Stimulated activated effector memory CD8-positive, alpha-beta T cell treated with anti-CD3 and anti-CD28 coated beads, Interleukin-12 subunit alpha, Interleukin-12 subunit beta, amount 100 ng/mL, for 72 hours (primary cell): Measurements from ENCODE around the gene HOXB9.

ENCODE experiments used
- ATAC-seq: fragments of 150-1000 bp; cut with Tn5 transposase; 2 replicates; pipeline ENCODE4 v1.10.0; 2021
- DNase-seq, 2 donors: peaks; one replicate each; pipeline ENCODE4 v3.0.0; 2021 to 2022; ENCODE audit warnings: low spot score in 2 of 2
- H3K27ac Mint-ChIP-seq: one replicate; pipeline ENCODE4 v1.8.0; 2022; ENCODE audit warnings: mild to moderate bottlenecking, mixed read lengths
- H3K36me3 Mint-ChIP-seq: one replicate; pipeline ENCODE4 v1.8.0; 2022; ENCODE audit warnings: mild to moderate bottlenecking, mixed read lengths
- H3K4me1 Mint-ChIP-seq: one replicate; pipeline ENCODE4 v1.8.0; 2022; ENCODE audit warnings: mixed read lengths
- H3K4me3 Mint-ChIP-seq: one replicate; pipeline ENCODE4 v1.8.0; 2022; ENCODE audit warnings: mild to moderate bottlenecking, mixed read lengths
- H3K9me3 Mint-ChIP-seq: one replicate; pipeline ENCODE4 v1.8.0; 2022; ENCODE audit warnings: mixed read lengths

HOXB9 gene

GRCh38 chr17:48611213-48611612 is 14.9 kb downstream of the HOXB9 start:
- H3K4me3 Mint-ChIP-seq, result peak overlapping the region; percentile 94
- no peaks in the 10 kb centered on the region for H3K9me3 Mint-ChIP-seq
- peaks cover 52% of the 10 kb centered on the region for H3K4me1 Mint-ChIP-seq
- peak overlapping the region; percentile 82 for H3K27ac Mint-ChIP-seq
- no peak for DNase-seq
- ATAC-seq, result peak; percentile 4
- peaks cover 18% of the 10 kb centered on the region for H3K36me3 Mint-ChIP-seq

DNA sequence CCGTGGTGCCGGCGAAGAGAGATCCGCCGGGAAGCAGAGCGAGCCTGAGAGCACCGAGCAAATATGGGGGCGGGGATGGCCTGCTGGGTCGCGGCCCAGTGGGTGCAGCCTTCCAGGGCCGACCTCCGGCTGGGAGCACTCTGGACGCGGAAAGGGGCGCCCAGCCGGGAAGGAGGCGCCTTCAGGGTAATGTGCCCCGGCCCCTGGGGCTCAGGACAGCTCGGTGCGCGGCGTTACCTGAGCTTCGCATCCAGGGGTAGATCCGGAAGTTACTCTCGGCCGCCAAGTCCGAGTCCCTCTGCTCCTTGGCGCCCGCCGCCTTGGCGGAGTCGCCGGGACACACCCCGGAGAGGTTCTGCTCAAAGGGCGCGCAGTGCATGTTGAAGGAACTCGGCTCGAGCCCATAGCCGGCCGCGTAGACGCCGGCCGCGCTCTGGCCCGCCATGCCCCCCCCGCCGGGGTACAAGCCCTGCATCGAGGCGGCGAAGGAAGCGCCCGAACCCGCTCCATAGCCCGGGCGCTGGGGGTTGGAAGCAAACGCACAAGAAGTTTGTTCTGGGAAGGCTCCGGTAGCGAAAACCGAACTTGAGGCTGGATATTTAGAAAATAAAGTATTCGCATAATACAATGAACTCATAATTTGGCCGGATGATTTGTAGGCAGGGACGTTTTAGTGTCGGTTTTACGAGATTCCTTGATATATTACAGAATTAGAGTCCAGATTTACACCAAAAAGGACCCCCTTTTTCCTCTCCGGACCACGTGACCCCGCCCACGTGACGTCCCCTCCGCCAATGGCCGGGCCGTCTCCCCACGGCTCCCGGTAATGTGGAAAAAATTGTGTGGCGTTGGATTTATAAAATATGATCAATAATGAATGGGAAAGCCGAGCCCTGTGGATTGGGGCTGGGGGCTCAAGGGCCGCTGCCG is 15.6 kb downstream of the HOXB9 start, which contains the start of gene HOXB7:
Gene HOXB7 (minus strand): TSS at position 736 of the 930 bp plus-strand sequence. CDS start 99 bp downstream, at position 637.
- peaks cover 18% of the 10 kb centered on the region for H3K36me3 Mint-ChIP-seq
- peak within 1 kb of the TSS; percentile 94 for H3K4me3 Mint-ChIP-seq
- DNase-seq, result peak; percentile 58 to 87
- peaks cover 52% of the 10 kb centered on the region for H3K4me1 Mint-ChIP-seq
- peak within 1 kb of the TSS; percentile 82 for H3K27ac Mint-ChIP-seq
- no peaks in the 10 kb centered on the region for H3K9me3 Mint-ChIP-seq
- peak; percentile 53 for ATAC-seq

GRCh38 chr17:48609759-48610281 is 16.3 kb downstream of the HOXB9 start:
- Mint-ChIP-seq H3K4me1 (peaks cover 48% of the 10 kb centered on the region), H3K9me3 (no peaks in the 10 kb centered on the region), H3K27ac (peak overlapping the region; percentile 82), H3K36me3 (peaks cover 18% of the 10 kb centered on the region), H3K4me3 (peak overlapping the region; percentile 94)
- DNase-seq, result no peak
- no peak for ATAC-seq

DNA sequence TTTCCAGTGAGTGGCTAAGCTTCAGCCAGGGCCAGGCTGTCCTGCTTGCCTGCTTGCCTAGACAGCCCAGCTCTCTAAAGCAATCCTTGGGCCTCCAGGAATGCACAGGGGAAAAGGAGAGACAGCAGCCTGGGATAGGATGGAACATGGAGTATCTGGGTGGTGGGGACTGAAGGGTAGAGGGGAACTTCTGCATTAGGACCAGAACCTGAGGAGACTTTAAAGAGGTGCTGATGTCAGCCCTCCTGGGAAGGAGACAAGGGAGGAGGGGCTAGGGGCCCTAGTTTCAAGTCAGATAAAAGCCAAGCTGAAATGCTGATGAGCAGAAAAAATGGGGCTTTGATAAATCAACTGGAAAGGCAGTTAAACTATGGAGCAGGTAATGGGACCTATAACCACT is 17.1 kb downstream of the HOXB9 start:
- H3K4me3 Mint-ChIP-seq, result peak overlapping the region; percentile 94
- H3K27ac Mint-ChIP-seq, result peak overlapping the region; percentile 21
- ATAC-seq, result no peak
- H3K36me3 Mint-ChIP-seq, result peaks cover 18% of the 10 kb centered on the region
- H3K4me1 Mint-ChIP-seq, result peaks cover 48% of the 10 kb centered on the region
- DNase-seq, result no peak
- no peaks in the 10 kb centered on the region for H3K9me3 Mint-ChIP-seq

- no peak for ATAC-seq
- DNase-seq, result no peak
- Mint-ChIP-seq H3K4me1 (peaks cover 48% of the 10 kb centered on the region), H3K36me3 (peaks cover 14% of the 10 kb centered on the region), H3K9me3 (no peaks in the 10 kb centered on the region), H3K4me3 (peak overlapping the region; percentile 94), H3K27ac (no peak overlapping the region)
Observed at GRCh38 chr17:48608494-48608834, 17.7 kb downstream of the HOXB9 start.

DNA sequence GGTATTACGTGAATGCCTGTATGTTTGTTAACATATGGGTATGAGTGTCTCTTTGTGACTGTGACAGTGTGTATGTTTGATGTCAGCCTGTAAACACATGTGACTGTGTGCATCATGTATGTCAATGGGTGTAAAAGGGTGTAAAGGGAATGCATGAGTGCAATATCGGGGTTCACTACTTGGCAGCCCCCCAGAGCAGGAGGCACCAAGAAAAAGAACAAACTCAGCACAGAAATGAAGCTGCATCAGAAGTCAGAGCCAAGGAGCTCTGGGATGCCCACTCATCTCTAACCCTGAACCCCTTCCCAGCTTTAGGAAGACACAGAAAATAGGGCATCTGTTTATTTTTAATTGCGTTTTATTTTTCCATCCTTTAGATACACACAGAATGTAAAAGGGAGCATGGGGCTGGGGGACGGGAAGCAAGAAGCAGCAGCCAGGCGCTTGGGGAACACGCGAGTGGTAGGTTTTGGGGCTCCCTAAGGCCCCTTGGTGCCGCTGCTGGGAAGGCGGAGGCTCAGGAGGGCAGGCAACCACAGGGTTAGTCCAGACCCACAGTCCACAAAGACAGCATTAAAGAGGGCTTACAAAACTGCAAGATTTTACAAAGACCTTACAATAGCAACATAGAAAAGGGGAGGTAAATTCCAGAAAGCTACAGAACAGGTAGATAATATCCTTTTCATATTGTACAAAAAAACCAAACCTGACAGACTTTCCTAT is 19.1 kb downstream of the HOXB9 start:
- Mint-ChIP-seq H3K4me1 (peaks cover 46% of the 10 kb centered on the region), H3K9me3 (no peaks in the 10 kb centered on the region), H3K27ac (no peak overlapping the region), H3K4me3 (no peak overlapping the region), H3K36me3 (peaks cover 14% of the 10 kb centered on the region)
- no peak for ATAC-seq
- DNase-seq, result no peak

GRCh38 chr17:48605991-48606891 is 19.9 kb downstream of the HOXB9 start:
- Mint-ChIP-seq H3K27ac (no peak overlapping the region), H3K4me1 (peaks cover 44% of the 10 kb centered on the region), H3K9me3 (no peaks in the 10 kb centered on the region), H3K36me3 (peaks cover 14% of the 10 kb centered on the region), H3K4me3 (no peak overlapping the region)
- no peak for ATAC-seq
- no peak for DNase-seq

GRCh38 chr17:48605409-48605919 is 20.7 kb downstream of the HOXB9 start:
- H3K4me1 Mint-ChIP-seq, result peaks cover 38% of the 10 kb centered on the region
- DNase-seq (no peak), ATAC-seq (no peak)
- no peaks in the 10 kb centered on the region for H3K9me3 Mint-ChIP-seq
- no peak overlapping the region for H3K4me3 Mint-ChIP-seq
- peaks cover 8% of the 10 kb centered on the region for H3K36me3 Mint-ChIP-seq
- no peak overlapping the region for H3K27ac Mint-ChIP-seq

GRCh38 chr17:48604770-48605329 is 21.3 kb downstream of the HOXB9 start, which contains the start of gene HOXB6:
Gene HOXB6, minus strand, starts transcription at chr17:48604986. Its CDS starts 6,836 bp downstream, at chr17:48598150.
- peaks cover 38% of the 10 kb centered on the region for H3K4me1 Mint-ChIP-seq
- H3K27ac Mint-ChIP-seq, result no peak within 1 kb of the TSS
- ATAC-seq, result no peak
- no peak for DNase-seq
- H3K9me3 Mint-ChIP-seq, result no peaks in the 10 kb centered on the region
- peaks cover 8% of the 10 kb centered on the region for H3K36me3 Mint-ChIP-seq
- peak within 1 kb of the TSS; percentile 48 for H3K4me3 Mint-ChIP-seq

- Mint-ChIP-seq H3K27ac (no peak overlapping the region), H3K36me3 (peaks cover 7% of the 10 kb centered on the region), H3K9me3 (no peaks in the 10 kb centered on the region), H3K4me3 (peak overlapping the region; percentile 48), H3K4me1 (peaks cover 38% of the 10 kb centered on the region)
- DNase-seq (no peak), ATAC-seq (no peak)
Observed at GRCh38 chr17:48603959-48604769, 22.0 kb downstream of the HOXB9 start.

GRCh38 chr17:48601539-48602425 is 24.4 kb downstream of the HOXB9 start:
- H3K27ac Mint-ChIP-seq, result no peak overlapping the region

GRCh38 chr17:48601207-48601538 is 25.0 kb downstream of the HOXB9 start:
- H3K9me3 Mint-ChIP-seq, result no peaks in the 10 kb centered on the region
- DNase-seq, result no peak
- ATAC-seq, result no peak
- H3K36me3 Mint-ChIP-seq, result no peaks in the 10 kb centered on the region
- H3K27ac Mint-ChIP-seq, result no peak overlapping the region
- no peak overlapping the region for H3K4me3 Mint-ChIP-seq
- peaks cover 55% of the 10 kb centered on the region for H3K4me1 Mint-ChIP-seq

More at GRCh38 chr17:48601539-48602425, 24.4 kb downstream of the HOXB9 start:
- no peaks in the 10 kb centered on the region for H3K9me3 Mint-ChIP-seq
- H3K4me1 Mint-ChIP-seq, result peaks cover 49% of the 10 kb centered on the region
- no peaks in the 10 kb centered on the region for H3K36me3 Mint-ChIP-seq
- H3K4me3 Mint-ChIP-seq, result peak overlapping the region; percentile 55
- DNase-seq (no peak), ATAC-seq (no peak)
